Erythroblast (primary cell): Measurements from ENCODE around the gene MPST.

Experiments used
- GATA1 ChIP-seq: IDR thresholded peaks from 2 replicates; pipeline ENCODE4 v1.6.1; 2011; ENCODE audit warnings: low read depth, mild to moderate bottlenecking, control low read depth, low read length, moderate library complexity
- POLR2A ChIP-seq: IDR thresholded peaks from 2 replicates; pipeline ENCODE4 v1.6.1; 2011; ENCODE audit warnings: mild to moderate bottlenecking, low read length

- TF ChIP-seq POLR2A (no peak), GATA1 (no peak)
Observed at GRCh38 chr22:36976606-36977005, 42.9 kb upstream of the MPST start.
